Measurements from ENCODE around the gene MANEA.

MANEA gene

DNA sequence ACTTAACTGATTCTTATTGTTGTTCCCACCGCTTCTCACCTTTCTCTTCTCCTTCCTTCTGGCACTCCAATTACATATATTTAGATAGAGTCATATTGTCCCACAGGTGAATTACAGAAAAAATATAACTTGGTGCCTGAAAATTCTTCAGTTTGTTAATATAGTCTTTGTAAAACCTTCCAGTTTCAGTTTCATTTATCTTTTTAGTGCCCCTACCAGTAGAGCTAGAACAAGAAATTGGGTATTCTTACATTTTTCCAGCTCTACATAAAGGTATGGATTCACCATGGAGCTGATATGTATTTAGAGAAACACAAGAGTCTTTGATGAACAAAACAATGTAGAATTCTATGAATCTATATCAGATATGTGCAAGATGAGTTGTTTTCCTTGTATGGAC, 10.7 kb downstream of the MANEA start:
- DNase-seq (ENCODE audit: low spot score), result no peak

DNA sequence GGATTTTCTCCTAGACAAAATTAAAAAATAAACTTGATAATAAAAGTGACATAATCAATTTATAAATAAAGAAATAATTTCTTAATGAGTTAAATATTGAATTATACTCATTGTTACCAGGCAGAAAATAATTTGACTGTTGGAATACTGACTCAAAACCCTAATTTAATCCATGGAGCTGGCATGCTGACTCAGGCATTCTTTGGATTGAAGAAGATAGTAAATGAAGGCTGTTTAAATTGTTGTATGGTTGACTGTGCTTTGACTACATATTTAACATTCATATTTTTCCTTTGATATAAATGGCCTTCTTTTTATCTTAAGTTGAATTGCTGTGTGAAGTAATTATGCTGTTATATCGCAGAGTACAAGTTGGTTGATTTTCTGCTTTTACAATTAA, 11.7 kb downstream of the MANEA start:
- DNase-seq (ENCODE audit: low spot score), result no peak

- DNase-seq (ENCODE audit: low spot score), result no peak
Measured at GRCh38 chr6:95589826-95590570, 12.7 kb downstream of the MANEA start.

DNA sequence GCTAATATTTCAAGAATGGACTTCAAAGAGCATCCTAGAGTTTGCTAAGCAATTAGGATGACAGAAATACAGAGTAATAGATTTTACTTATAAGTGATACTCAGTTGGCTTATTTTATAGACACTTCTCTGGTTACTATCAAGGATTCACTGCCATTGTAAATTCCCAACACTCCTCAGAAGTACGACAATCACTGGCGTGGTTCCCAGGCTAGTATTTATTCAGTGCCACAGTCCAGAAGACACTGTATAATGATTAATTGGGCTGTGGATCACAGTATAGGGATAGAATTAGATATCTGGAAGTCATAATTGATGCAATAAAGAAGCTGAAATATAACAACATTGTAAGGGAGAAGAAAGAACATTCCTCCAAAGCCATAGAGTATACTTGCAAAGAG, 15.7 kb downstream of the MANEA start:
- DNase-seq (ENCODE audit: low spot score), result no peak

- no peak for DNase-seq (ENCODE audit: low spot score)
Measured at GRCh38 chr6:95596021-95596420, 18.7 kb downstream of the MANEA start.

- DNase-seq (ENCODE audit: low spot score), result no peak
Measured at GRCh38 chr6:95599706-95600105, 22.4 kb downstream of the MANEA start.

GRCh38 chr6:95601133-95601532, 23.8 kb downstream of the MANEA start:
- no peak for DNase-seq (ENCODE audit: low spot score)

GRCh38 chr6:95614094-95614493, 36.8 kb downstream of the MANEA start:
- DNase-seq (ENCODE audit: low spot score), result no peak

DNA sequence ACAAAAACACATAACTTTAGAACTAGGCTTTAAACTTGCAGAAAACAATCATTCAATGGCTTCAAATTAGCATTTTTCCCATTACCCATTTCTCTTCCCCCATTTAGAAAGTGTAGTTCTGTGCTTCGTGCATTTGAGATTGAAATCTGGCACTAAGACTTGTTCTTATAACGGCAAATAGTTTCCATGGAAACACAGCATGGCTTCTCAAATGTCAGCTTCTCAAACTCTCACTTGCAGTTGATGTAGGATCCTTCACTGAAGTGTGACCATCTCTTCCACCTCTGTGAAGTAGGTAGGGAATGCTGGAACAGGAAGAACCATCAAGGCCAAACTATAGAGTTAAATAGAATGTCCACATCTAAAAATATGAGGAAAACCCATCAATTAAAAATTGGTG, 52.2 kb downstream of the MANEA start:
- DNase-seq (ENCODE audit: low spot score), result no peak

DNA sequence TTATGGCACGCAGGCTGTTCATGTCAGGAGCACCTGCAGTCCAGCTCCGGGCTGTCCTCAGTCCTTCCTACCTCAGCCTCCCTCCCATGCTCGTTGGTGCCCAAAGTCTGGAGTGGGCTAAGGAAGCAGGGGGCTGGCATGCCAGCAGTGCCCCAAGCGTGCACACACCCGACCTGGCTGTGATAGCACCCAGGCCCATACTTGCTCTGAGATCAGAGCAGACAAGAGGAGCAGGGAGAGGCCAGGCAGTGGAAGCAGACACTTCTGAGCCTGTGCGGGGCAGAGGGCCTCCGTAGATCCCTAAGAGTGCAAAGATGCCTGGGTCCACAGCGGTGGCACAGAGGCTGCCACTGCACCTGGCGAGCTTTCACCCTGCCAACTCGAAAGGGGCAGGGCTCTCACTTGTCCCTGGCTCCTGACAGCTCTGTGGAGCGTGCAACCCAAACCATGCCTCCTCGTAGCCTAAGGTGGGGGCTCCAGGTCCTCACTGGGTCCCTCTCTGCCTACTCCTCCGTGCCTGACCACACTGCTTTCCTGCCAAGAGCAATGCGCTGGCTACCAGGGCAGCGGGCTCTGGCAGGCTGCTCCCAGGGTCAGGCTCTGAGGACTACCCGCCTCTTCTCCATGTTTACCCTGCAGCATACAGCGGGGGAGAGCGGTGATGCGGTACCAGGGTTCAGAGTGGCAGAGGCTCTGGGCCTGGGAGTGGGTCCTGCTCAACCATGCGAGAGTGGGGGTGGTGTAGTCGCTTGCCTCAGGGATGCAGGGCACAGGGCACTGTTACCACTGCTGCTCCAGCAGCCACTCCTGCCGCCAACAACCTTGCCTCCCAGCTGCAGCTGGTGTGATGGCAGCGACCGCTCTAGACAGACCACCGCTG, 59.5 kb downstream of the MANEA start:
- no peak for DNase-seq (ENCODE audit: low spot score)

GRCh38 chr6:95648636-95649035, 71.3 kb downstream of the MANEA start:
- DNase-seq (ENCODE audit: low spot score), result no peak

DNA sequence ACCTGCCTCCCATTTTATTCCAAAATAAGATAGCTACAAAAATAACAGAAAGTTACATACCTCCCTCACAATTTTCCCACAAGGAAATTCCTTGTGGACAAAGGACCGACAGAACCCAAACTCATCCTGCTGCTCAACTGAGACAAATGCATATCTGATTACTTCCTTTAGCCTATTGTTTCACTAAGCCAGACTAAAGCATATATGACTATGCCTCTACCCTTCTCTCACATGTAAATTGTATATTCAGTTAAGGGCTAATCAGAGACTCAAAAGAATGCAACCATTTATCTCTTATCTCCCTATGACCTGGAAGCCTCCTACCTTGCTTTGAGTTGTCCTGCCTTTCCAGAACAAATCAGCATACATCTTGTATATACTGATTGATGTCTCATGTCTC, 72.1 kb downstream of the MANEA start:
- DNase-seq (ENCODE audit: low spot score), result no peak

DNA sequence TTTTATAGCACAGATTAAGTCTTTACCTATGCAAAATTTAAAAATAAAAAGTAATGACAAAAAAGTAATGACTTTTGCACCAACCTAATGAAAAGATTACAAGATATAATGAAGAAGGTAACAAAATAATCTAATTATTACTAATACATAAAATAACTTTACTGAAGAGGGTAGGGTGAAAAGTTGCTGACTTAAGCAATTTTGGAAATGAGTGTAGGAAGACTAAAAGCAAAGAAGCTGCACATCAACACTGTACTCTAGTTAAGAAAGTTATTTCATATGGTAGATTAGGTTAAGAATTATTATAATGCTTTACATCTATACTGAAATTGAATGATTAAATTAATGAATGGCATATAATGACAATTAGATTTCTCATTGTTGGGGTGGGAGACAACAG, 76.8 kb downstream of the MANEA start:
- DNase-seq (ENCODE audit: low spot score), result no peak

GRCh38 chr6:95658886-95659285, 81.6 kb downstream of the MANEA start:
- no peak for DNase-seq (ENCODE audit: low spot score)
